SU-DHL-6 (cell line): ENCODE data around the gene COBLL1.

Experiments
- H2AFZ ChIP-seq: fragments of 200-600 bp; sonication (generic); 2 replicates; pipeline ENCODE4 v1.6.1; 2014; ENCODE audit warnings: low read depth, mild to moderate bottlenecking, moderate library complexity, mixed read lengths, antibody characterized with exemption, low read length; ENCODE audit not compliant: severe bottlenecking
- H3F3A ChIP-seq: fragments of 200-600 bp; shearing (Covaris generic); 2 replicates; pipeline ENCODE4 v1.6.0; 2016; ENCODE audit warnings: antibody characterized with exemption, mild to moderate bottlenecking; ENCODE audit not compliant: insufficient read depth
- H3K27ac ChIP-seq: fragments of 200-600 bp; sonication (generic); 2 replicates; pipeline ENCODE4 v1.5.1; 2016; ENCODE audit warnings: low read depth, mild to moderate bottlenecking, low read length, moderate library complexity, mixed read lengths
- H3K27me3 ChIP-seq: fragments of 200-600 bp; sonication (generic), shearing (Covaris generic); 2 replicates; pipeline ENCODE4 v1.6.0; 2014; ENCODE audit warnings: mild to moderate bottlenecking, low read length
- H3K36me3 ChIP-seq: fragments of 200-600 bp; sonication (generic); 2 replicates; pipeline ENCODE4 v1.6.1; 2014; ENCODE audit warnings: mild to moderate bottlenecking, low read length, mixed read lengths
- H3K4me2 ChIP-seq: fragments of 300-600, 200-600 bp; shearing (Covaris generic), sonication (generic); 2 replicates; pipeline ENCODE4 v1.6.0; 2014; ENCODE audit warnings: low read length, low read depth, mild to moderate bottlenecking; ENCODE audit not compliant: poor library complexity, severe bottlenecking
- H3K4me3 ChIP-seq: fragments of 200-600 bp; sonication (generic); 2 replicates; pipeline ENCODE4 v1.5.1; 2014; ENCODE audit warnings: antibody characterized with exemption, low read length, mild to moderate bottlenecking, mixed read lengths; ENCODE audit not compliant: insufficient read depth, poor library complexity, severe bottlenecking
- H3K79me2 ChIP-seq: fragments of 200-600 bp; sonication (generic); 2 replicates; pipeline ENCODE4 v1.6.1; 2014; ENCODE audit warnings: mild to moderate bottlenecking, low read length, moderate library complexity; ENCODE audit not compliant: insufficient read depth
- H3K9ac ChIP-seq: fragments of 200-600 bp; sonication (generic); 2 replicates; pipeline ENCODE4 v1.7.0; 2014; ENCODE audit warnings: mild to moderate bottlenecking, low read length
- H3K9me2 ChIP-seq: fragments of 200-600 bp; sonication (generic); replicated peaks from 2 replicates; pipeline ENCODE4 v1.6.1; 2014; ENCODE audit warnings: low read length; ENCODE audit not compliant: insufficient read depth
- H3K9me3 ChIP-seq: fragments of 200-600 bp; sonication (generic); 2 replicates; pipeline ENCODE4 v1.6.1; 2014; ENCODE audit warnings: low read length, mixed read lengths; ENCODE audit not compliant: insufficient read depth
- H4K20me1 ChIP-seq: fragments of 200-600 bp; sonication (generic); 2 replicates; pipeline ENCODE4 v1.6.1; 2014; ENCODE audit warnings: low read depth, mild to moderate bottlenecking, antibody characterized with exemption, low read length, moderate library complexity, mixed read lengths
- EZH2phosphoT487 ChIP-seq: fragments of 200-600 bp; sonication (generic), shearing (Covaris generic); conservative IDR thresholded peaks from 2 replicates; pipeline ENCODE4 v1.6.1; 2018; ENCODE audit warnings: mild to moderate bottlenecking, antibody characterized with exemption, low read length, moderate library complexity, mixed read lengths
- TF ChIP-seq, protein P1 (sequence below): fragments of 200-600 bp; sonication (generic); IDR thresholded peaks from one replicate; pipeline ENCODE4 v1.5.1; 2017; ENCODE audit warnings: antibody characterized with exemption, mild to moderate bottlenecking, low read length, moderate library complexity; ENCODE audit not compliant: insufficient read depth, poor library complexity, severe bottlenecking

Gene COBLL1

DNA sequence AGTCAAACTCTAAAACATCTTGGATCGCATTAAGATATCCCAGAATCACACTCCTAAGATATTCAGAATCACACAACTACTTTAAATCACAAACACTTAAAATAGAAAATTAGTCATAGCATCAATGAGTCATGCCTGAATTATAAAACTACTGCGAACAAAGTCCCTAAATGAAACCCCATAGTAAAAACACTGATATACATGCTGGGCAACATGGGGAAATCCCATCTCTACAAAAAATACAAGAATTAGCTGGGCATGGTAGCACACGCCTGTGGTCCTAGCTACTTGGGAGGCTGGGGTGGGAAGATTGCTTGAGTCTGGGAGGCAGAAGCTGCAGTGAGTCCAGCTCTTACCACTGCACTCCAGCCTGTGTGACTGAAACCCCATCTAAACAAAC lies 101.7 kb downstream of the COBLL1 start:
- H3K27me3 ChIP-seq: no peaks in the 10 kb centered on the region
- H3K4me2 ChIP-seq: no peak overlapping the region
- no peak overlapping the region for H3K27ac ChIP-seq
- no peaks in the 10 kb centered on the region for H3K9me2 ChIP-seq
- TF ChIP-seq, protein P1, sequence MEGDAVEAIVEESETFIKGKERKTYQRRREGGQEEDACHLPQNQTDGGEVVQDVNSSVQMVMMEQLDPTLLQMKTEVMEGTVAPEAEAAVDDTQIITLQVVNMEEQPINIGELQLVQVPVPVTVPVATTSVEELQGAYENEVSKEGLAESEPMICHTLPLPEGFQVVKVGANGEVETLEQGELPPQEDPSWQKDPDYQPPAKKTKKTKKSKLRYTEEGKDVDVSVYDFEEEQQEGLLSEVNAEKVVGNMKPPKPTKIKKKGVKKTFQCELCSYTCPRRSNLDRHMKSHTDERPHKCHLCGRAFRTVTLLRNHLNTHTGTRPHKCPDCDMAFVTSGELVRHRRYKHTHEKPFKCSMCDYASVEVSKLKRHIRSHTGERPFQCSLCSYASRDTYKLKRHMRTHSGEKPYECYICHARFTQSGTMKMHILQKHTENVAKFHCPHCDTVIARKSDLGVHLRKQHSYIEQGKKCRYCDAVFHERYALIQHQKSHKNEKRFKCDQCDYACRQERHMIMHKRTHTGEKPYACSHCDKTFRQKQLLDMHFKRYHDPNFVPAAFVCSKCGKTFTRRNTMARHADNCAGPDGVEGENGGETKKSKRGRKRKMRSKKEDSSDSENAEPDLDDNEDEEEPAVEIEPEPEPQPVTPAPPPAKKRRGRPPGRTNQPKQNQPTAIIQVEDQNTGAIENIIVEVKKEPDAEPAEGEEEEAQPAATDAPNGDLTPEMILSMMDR: no peak
- no peak for TF ChIP-seq EZH2phosphoT487
- no peak overlapping the region for H3K4me3 ChIP-seq
- no peaks in the 10 kb centered on the region for H3F3A ChIP-seq
- no peak overlapping the region for H2AFZ ChIP-seq
- no peaks in the 10 kb centered on the region for H3K79me2 ChIP-seq
- H3K36me3 ChIP-seq: no peaks in the 10 kb centered on the region
- no peaks in the 10 kb centered on the region for H4K20me1 ChIP-seq
- no peaks in the 10 kb centered on the region for H3K9me3 ChIP-seq
- H3K9ac ChIP-seq: no peak overlapping the region

DNA sequence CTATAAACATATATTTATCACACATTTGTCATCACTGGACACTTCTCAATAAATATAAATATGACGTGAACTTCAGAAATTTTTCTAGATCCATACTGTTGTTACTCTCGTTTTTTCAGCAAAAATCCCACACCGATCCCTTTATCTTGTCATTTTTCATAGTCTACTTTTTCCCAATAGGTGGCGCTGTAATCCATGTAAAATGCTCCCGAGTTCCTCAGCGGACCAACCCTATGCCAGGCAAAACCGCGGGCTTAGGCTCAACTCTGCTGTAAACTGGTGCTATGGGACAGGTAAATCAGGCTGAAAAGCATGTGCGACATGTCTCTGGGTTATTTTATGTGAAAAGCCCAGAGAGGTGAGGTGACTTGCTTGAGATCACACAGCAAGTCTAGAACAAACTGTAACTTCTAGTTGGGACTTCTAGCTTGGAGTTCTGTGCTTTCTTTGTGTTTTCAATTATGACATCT lies 104.0 kb downstream of the COBLL1 start:
- H3K9me3 ChIP-seq: no peaks in the 10 kb centered on the region
- no peak overlapping the region for H2AFZ ChIP-seq
- H3K79me2 ChIP-seq: no peaks in the 10 kb centered on the region
- no peaks in the 10 kb centered on the region for H3K9me2 ChIP-seq
- no peak overlapping the region for H3K9ac ChIP-seq
- H3K27me3 ChIP-seq: no peaks in the 10 kb centered on the region
- no peaks in the 10 kb centered on the region for H3F3A ChIP-seq
- no peaks in the 10 kb centered on the region for H3K36me3 ChIP-seq
- H3K4me2 ChIP-seq: no peak overlapping the region
- TF ChIP-seq EZH2phosphoT487: no peak
- TF ChIP-seq, protein P1: peak; percentile 67
- no peak overlapping the region for H3K4me3 ChIP-seq
- no peaks in the 10 kb centered on the region for H4K20me1 ChIP-seq
- no peak overlapping the region for H3K27ac ChIP-seq

GRCh38 chr2:164735309-164735919 lies 106.2 kb downstream of the COBLL1 start:
- Histone ChIP-seq H3K4me2 (no peak overlapping the region), H3K9ac (no peak overlapping the region), H3K4me3 (no peak overlapping the region), H3K9me2 (no peaks in the 10 kb centered on the region), H3K27me3 (no peaks in the 10 kb centered on the region), H3F3A (no peaks in the 10 kb centered on the region), H3K27ac (no peak overlapping the region), H2AFZ (no peak overlapping the region), H3K36me3 (no peaks in the 10 kb centered on the region), H4K20me1 (no peaks in the 10 kb centered on the region), H3K79me2 (no peaks in the 10 kb centered on the region), H3K9me3 (no peaks in the 10 kb centered on the region)
- no peak for TF ChIP-seq EZH2phosphoT487
- TF ChIP-seq, protein P1: no peak
